Heart right ventricle (tissue), 16 donors: ENCODE results near the gene PXYLP1. TPM values are rescaled to one million over a fixed set of nuclear protein-coding genes. Genes with fewer than 3 reads are reported as not detected.
A peak's percentile ranks its signal among the peaks of the same experiment; 100 is the strongest.

Experiments
- ATAC-seq, 8 donors: fragments of 200-7000 bp; cut with Tn5 transposase; one replicate each; pipeline ENCODE4 v1.9.1; 2020; ENCODE audit warnings: mild to moderate bottlenecking in 8 of 8, moderate library complexity in 8 of 8, moderate number of reproducible peaks in 1 of 8
- DNase-seq, 2 donors: peaks; one replicate each; pipeline ENCODE4 v3.0.0-alpha.2; 2020
- H3K27ac ChIP-seq, 10 donors: fragments of 200-600 bp; sonication (generic) in 2 of 10; one replicate each; pipeline versions ENCODE4 v1.5.0 to v1.8.0; 2020 to 2022; ENCODE audit warnings: mild to moderate bottlenecking in 3 of 10
- H3K27me3 ChIP-seq, 7 donors: fragments of 200-600 bp; one replicate each; pipeline ENCODE4 v1.8.0; 2021 to 2022; ENCODE audit warnings: mild to moderate bottlenecking in 2 of 7
- H3K36me3 ChIP-seq, 9 donors: fragments of 200-600 bp; sonication (generic) in 1 of 9; one replicate each; pipeline versions ENCODE4 v1.5.0 to v1.8.0; 2020 to 2022; ENCODE audit warnings: mild to moderate bottlenecking in 2 of 9
- H3K4me1 ChIP-seq, 9 donors: fragments of 200-600 bp; sonication (generic) in 1 of 9; one replicate each; pipeline versions ENCODE4 v1.5.0 to v1.8.0; 2020 to 2022; ENCODE audit warnings: mild to moderate bottlenecking in 4 of 9
- H3K4me3 ChIP-seq, 10 donors: fragments of 200-600 bp; sonication (generic) in 2 of 10; one replicate each; pipeline versions ENCODE4 v1.5.0 to v1.8.0; 2020 to 2022; ENCODE audit warnings: mild to moderate bottlenecking in 7 of 10, moderate library complexity in 2 of 10
- H3K9me3 ChIP-seq, 11 donors: fragments of 200-600 bp in 10 of 11; sonication (generic) in 2 of 11; one replicate each; pipeline versions ENCODE4 v1.5.0 to v1.8.0; 2013 to 2022; ENCODE audit warnings: mild to moderate bottlenecking in 2 of 11, control low read depth in 1 of 11, moderate library complexity in 1 of 11
- CTCF ChIP-seq, 9 donors: fragments of 200-600 bp; sonication (generic) in 2 of 9; IDR thresholded peaks; one replicate each; pipeline versions ENCODE4 v1.5.0 to v1.8.0; 2021 to 2022; ENCODE audit warnings: antibody characterized with exemption in 9 of 9, mild to moderate bottlenecking in 5 of 9, moderate library complexity in 1 of 9
- WGBS, 2 donors: extraction: QIAGEN DNeasy Blood & Tissue Kit; methylation state at CpG; one replicate each; pipeline ENCODE4 v1.1.7; 2013; ENCODE audit warnings: inconsistent platforms in 1 of 2; 5-methylcytosine and 5-hydroxymethylcytosine counted together
- intact Hi-C, 10 donors: fragments of 100-400 bp; cut with DNase I; formaldehyde crosslinking; loops; one replicate each; pipeline versions ENCODE4 v1.11.1 to v1.14.2; 2022
- polyA plus RNA-seq, 2 donors: library from polyadenylated mRNA; stranded (reverse); fragments of 200-250 nt; gene quantifications; one replicate each; pipeline ENCODE4 v1.2.3, GENCODE V29; 2013
- total RNA-seq, 10 donors: library from RNA; stranded (reverse); fragmentation: NEBNext Ultra II Directional in 3 of 10; extraction: Animal tissue kit (Norgen Biotek cat#: 25700) in 3 of 10; gene quantifications; one replicate each; pipeline versions ENCODE4 v1.2.1 to v1.2.4, GENCODE V29; 2021 to 2023
- donor health status: Arrhythmogenic right ventricular cardiomyopathy.
- donor health status: ischemic (EF 13 %, LVEDD 7.1; RV severe dilation, severe dysfunction).
- donor health status: healthy with polysubstance abuse.
- donor health status: DM: no; HTN: yes; CAD: no.
- donor health status: DM: no; HTN: no; CAD: no.
- donor health status: ischemic (EF 25% LVEDD 6.9; RV normal size, moderate dysfunction).
- donor health status: ischemic (EF 25% LVEDD 5.7; RV mildly dilated, moderate dysfunction).
- donor health status: healthy.
- donor health status: DM: yes; HTN: yes; CAD: no.
- donor health status: Ischemic cardiomyopathy.
- donor health status: ischemic (EF 35%, LVEDD 5.7; RV mildly dilated, moderate dysfunction).
- donor health status: nonischemic (EF 11% LVEDD 7.7; RV severe dilation, severe dysfunction).
- donor health status: DM: yes; HTN: yes; CAD: no.
- donor health status: PGD.
- donor health status: ischemic (EF 29% LVEDD 5.4; RV normal size, mild dysfunction).
- donor health status: nonischemic (EF 23%, LVEDD 6.1; RV moderate dilation, normal function).

PXYLP1 gene
- total and polyA plus RNA-seq, 12 donors, result 8.7 to 33.5 (median 17.9) TPM

GRCh38 chr3:141191097-141191749 is 40.4 kb upstream of the PXYLP1 start:
- Histone ChIP-seq H3K4me3 (no peak overlapping the region), H3K27me3 (peaks cover 0 to 21% (median 6%) of the 10 kb centered on the region in 7 donors), H3K36me3 (no peaks in the 10 kb centered on the region), H3K27ac (no peak overlapping the region), H3K4me1 (peaks cover 0 to 4% (median 0%) of the 10 kb centered on the region in 9 donors), H3K9me3 (no peaks in the 10 kb centered on the region)
- ATAC-seq (no peak), DNase-seq (no peak)
- intact Hi-C loops, result loop anchor here in 9 of 10 donors (5.0 to 10.0 kb wide), 5 partner anchors 84 to 296 kb away; no protein-coding TSS in a partner anchor
- 81 to 93% methylated on average over 2 of the region's 2 CpGs for WGBS, 2 donors
- TF ChIP-seq CTCF (IDR thresholded peaks at IDR 0.05), result no peak

- Histone ChIP-seq H3K27ac (no peak overlapping the region), H3K27me3 (peaks cover 0 to 17% (median 6%) of the 10 kb centered on the region in 7 donors), H3K4me3 (no peak overlapping the region), H3K36me3 (no peaks in the 10 kb centered on the region), H3K4me1 (peaks cover 0 to 4% (median 0%) of the 10 kb centered on the region in 9 donors), H3K9me3 (no peaks in the 10 kb centered on the region)
- WGBS, 2 donors, result 10 to 11% methylated on average over 11 of the region's 11 CpGs
- intact Hi-C loops, result loop anchor here in 9 of 10 donors (1.0 to 10.0 kb wide), 8 partner anchors 85 to 298 kb away; no protein-coding TSS in a partner anchor
- ATAC-seq, result peak; percentile 98 to 99 (median 99)
- peak; percentile 96 to 99 (median 99) for TF ChIP-seq CTCF (IDR thresholded peaks at IDR 0.05)
- DNase-seq, result peak; percentile 96
Observed at GRCh38 chr3:141192345-141192744, 39.3 kb upstream of the PXYLP1 start.

- DNase-seq (no peak), ATAC-seq (no peak)
- Histone ChIP-seq H3K9me3 (no peaks in the 10 kb centered on the region), H3K27ac (no peak overlapping the region), H3K36me3 (no peaks in the 10 kb centered on the region), H3K4me3 (no peak overlapping the region), H3K27me3 (peaks cover 0 to 17% (median 8%) of the 10 kb centered on the region in 7 donors), H3K4me1 (peaks cover 0 to 4% (median 0%) of the 10 kb centered on the region in 9 donors)
- intact Hi-C loops, result loop anchor here in 9 of 10 donors (2.0 to 10.0 kb wide), 6 partner anchors 86 to 298 kb away; no protein-coding TSS in a partner anchor
- 81 to 87% methylated on average over 13 of the region's 13 CpGs for WGBS, 2 donors
- no peak for TF ChIP-seq CTCF (IDR thresholded peaks at IDR 0.05)
Observed at GRCh38 chr3:141193066-141193830, 38.4 kb upstream of the PXYLP1 start.

DNA sequence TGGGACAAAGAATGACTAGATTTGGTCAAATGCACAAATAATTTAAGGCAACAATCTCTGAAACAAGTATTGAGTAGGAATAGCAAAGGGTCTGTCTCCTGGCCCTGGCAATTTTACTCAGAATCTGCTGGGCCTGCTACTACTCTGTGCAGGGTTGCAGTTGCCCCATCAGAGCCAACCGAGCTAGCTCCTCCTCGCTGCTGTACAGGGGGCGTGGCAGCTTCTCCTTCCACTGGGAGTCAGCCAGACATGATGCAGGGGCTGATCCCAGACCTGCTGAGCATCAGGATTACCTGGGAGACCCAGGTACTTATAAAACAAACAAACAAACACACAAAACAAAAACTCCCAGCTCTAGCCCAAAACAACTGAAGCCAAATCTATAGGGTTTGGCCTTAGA is 30.5 kb upstream of the PXYLP1 start:
- no peak for ATAC-seq

More for the DNA sequence above, 30.5 kb upstream of the PXYLP1 start:
- no peaks in the 10 kb centered on the region for H3K9me3 ChIP-seq
- TF ChIP-seq CTCF (IDR thresholded peaks at IDR 0.05), result no peak
- no peak overlapping the region for H3K27ac ChIP-seq
- no peak for DNase-seq
- H3K36me3 ChIP-seq, result no peaks in the 10 kb centered on the region
- intact Hi-C loops, result no loop called here
- H3K27me3 ChIP-seq, result peaks cover 0 to 8% (median 0%) of the 10 kb centered on the region in 7 donors
- H3K4me3 ChIP-seq, result no peak overlapping the region
- WGBS, 2 donors, result 65 to 77% methylated on average over 3 of the region's 3 CpGs
- no peaks in the 10 kb centered on the region for H3K4me1 ChIP-seq
